Loucy (cell line): ENCODE results near the gene LTF.

Source experiments
- EZH2phosphoT487 ChIP-seq: fragments of 200-600 bp; IDR thresholded peaks from 2 replicates; pipeline ENCODE4 v1.6.1; 2018; ENCODE audit warnings: antibody characterized with exemption, mild to moderate bottlenecking, moderate library complexity, borderline replicate concordance
- TF ChIP-seq, protein P1 (sequence below): fragments of 200-600 bp; sonication (generic); conservative IDR thresholded peaks from 2 replicates; pipeline ENCODE4 v1.5.1; 2014; ENCODE audit warnings: mild to moderate bottlenecking, antibody characterized with exemption, low read length

- TF ChIP-seq, protein P1, sequence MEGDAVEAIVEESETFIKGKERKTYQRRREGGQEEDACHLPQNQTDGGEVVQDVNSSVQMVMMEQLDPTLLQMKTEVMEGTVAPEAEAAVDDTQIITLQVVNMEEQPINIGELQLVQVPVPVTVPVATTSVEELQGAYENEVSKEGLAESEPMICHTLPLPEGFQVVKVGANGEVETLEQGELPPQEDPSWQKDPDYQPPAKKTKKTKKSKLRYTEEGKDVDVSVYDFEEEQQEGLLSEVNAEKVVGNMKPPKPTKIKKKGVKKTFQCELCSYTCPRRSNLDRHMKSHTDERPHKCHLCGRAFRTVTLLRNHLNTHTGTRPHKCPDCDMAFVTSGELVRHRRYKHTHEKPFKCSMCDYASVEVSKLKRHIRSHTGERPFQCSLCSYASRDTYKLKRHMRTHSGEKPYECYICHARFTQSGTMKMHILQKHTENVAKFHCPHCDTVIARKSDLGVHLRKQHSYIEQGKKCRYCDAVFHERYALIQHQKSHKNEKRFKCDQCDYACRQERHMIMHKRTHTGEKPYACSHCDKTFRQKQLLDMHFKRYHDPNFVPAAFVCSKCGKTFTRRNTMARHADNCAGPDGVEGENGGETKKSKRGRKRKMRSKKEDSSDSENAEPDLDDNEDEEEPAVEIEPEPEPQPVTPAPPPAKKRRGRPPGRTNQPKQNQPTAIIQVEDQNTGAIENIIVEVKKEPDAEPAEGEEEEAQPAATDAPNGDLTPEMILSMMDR, result no peak
- TF ChIP-seq EZH2phosphoT487, result no peak
These were observed 10.1 kb downstream of the LTF start for GRCh38 chr3:46454606-46455005.
